ENCODE measurements around the gene MED25.
A peak's percentile ranks its signal among the peaks of the same experiment; 100 is the strongest.

MED25 gene

GRCh38 chr19:49862391-49863253 lies 44.5 kb downstream of the MED25 start:
- no peaks in the 10 kb centered on the region for H3K36me3 ChIP-seq (ENCODE audit: low read length)
- no peak overlapping the region for H3K9ac ChIP-seq (ENCODE audit: low read length)
- no peak overlapping the region for H3K4me2 ChIP-seq (ENCODE audit: low read depth, low read length, poor library complexity, severe bottlenecking)
- H3K27ac ChIP-seq (ENCODE audit: low read depth, low read length) = no peak overlapping the region
- no peaks in the 10 kb centered on the region for H4K20me1 ChIP-seq (ENCODE audit: low read depth, low read length)
- no peak overlapping the region for H2AFZ ChIP-seq (ENCODE audit: low read depth, low read length, severe bottlenecking)
- peaks cover 24% of the 10 kb centered on the region for H3K79me2 ChIP-seq (ENCODE audit: insufficient read depth, low read length)
- no peaks in the 10 kb centered on the region for H3K9me2 ChIP-seq (replicated peaks; ENCODE audit: insufficient read depth, low read length)
- no peaks in the 10 kb centered on the region for H3K27me3 ChIP-seq (ENCODE audit: low read length)
- peaks cover 2% of the 10 kb centered on the region; the same call in 1 of the 2 replicates for H3F3A ChIP-seq (ENCODE audit: insufficient read depth)
- TF ChIP-seq EZH2phosphoT487 (conservative IDR thresholded peaks at IDR 0.05; ENCODE audit: low read length) (no peak), CTCF (IDR thresholded peaks at IDR 0.05; ENCODE audit: insufficient read depth, low read length, poor library complexity, severe bottlenecking) (peak; percentile 28)
- no peak overlapping the region for H3K4me3 ChIP-seq (ENCODE audit: insufficient read depth, low read length, poor library complexity, severe bottlenecking)
- no peaks in the 10 kb centered on the region for H3K9me3 ChIP-seq (ENCODE audit: insufficient read depth, low read length)

DNA sequence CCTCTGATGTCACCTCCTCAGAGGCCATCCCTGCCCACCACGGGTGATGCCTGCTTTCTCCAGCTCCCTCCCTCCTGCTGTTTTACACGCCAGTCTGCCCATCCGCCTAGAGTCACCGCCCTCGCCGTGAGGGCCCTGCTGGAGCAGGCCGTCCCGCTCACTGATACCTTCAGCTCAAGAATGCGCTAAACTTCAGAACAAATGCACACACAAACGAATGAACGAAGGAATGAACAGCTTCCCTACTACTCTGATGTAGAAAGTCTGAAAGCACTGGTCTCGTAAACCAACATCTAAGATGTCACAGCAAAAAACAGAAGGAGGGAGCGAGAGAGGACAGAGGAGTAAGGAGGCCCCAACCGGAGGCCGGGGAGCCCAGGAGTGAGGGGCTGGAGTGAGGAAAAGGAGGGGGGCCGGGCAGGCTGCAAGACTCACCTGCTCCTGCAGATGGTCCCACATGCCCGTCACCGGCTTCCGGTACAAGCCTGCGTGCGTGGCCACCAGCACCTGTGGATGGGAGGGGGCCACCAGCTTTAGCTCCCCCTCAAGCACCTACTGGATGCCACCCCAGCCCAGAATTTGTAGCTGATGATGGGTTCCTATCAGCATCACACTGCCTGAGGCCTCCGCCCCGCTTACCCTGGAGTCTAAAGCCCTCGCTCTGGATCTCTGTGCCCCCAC lies 45.3 kb downstream of the MED25 start:
- Histone ChIP-seq H3K4me2 (ENCODE audit: low read depth, low read length, poor library complexity, severe bottlenecking) (no peak overlapping the region), H3K27ac (ENCODE audit: low read depth, low read length) (no peak overlapping the region), H3K9me2 (replicated peaks; ENCODE audit: insufficient read depth, low read length) (no peaks in the 10 kb centered on the region), H3F3A (ENCODE audit: insufficient read depth) (peaks cover 8% of the 10 kb centered on the region; the same call in 1 of the 2 replicates), H3K36me3 (ENCODE audit: low read length) (no peaks in the 10 kb centered on the region), H4K20me1 (ENCODE audit: low read depth, low read length) (no peaks in the 10 kb centered on the region), H3K9ac (ENCODE audit: low read length) (no peak overlapping the region), H3K4me3 (ENCODE audit: insufficient read depth, low read length, poor library complexity, severe bottlenecking) (no peak overlapping the region), H3K9me3 (ENCODE audit: insufficient read depth, low read length) (0 out of 2 replicates have a peak, but pooled peaks cover 3% of the 10 kb centered on the region), H3K79me2 (ENCODE audit: insufficient read depth, low read length) (peaks cover 24% of the 10 kb centered on the region), H3K27me3 (ENCODE audit: low read length) (no peaks in the 10 kb centered on the region), H2AFZ (ENCODE audit: low read depth, low read length, severe bottlenecking) (no peak overlapping the region)
- TF ChIP-seq CTCF (IDR thresholded peaks at IDR 0.05; ENCODE audit: insufficient read depth, low read length, poor library complexity, severe bottlenecking) (no peak), EZH2phosphoT487 (conservative IDR thresholded peaks at IDR 0.05; ENCODE audit: low read length) (no peak)

DNA sequence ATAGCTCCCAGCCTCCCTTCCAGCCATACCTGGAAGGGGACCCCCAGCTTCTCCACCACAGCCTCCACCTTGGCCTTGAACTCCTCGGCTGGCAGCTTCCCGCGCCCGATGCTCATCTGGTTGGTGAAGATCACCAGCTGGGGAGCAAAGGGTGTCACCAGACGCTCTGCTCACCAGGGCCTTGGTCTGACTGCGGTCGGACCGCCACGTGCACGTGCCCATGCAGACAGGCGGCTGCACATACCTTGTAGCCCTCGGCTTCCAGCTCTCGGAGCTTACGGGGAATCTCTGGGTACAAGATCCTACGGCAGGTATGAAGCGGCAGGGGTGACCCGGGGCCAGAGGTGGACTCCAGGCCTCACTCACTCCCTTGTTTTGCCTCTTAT lies 45.8 kb downstream of the MED25 start:
- Histone ChIP-seq H3K79me2 (ENCODE audit: insufficient read depth, low read length) (peaks cover 24% of the 10 kb centered on the region), H3K4me2 (ENCODE audit: low read depth, low read length, poor library complexity, severe bottlenecking) (no peak overlapping the region), H3K9ac (ENCODE audit: low read length) (no peak overlapping the region), H2AFZ (ENCODE audit: low read depth, low read length, severe bottlenecking) (no peak overlapping the region), H3K9me3 (ENCODE audit: insufficient read depth, low read length) (0 out of 2 replicates have a peak, but pooled peaks cover 4% of the 10 kb centered on the region), H4K20me1 (ENCODE audit: low read depth, low read length) (no peaks in the 10 kb centered on the region), H3K27me3 (ENCODE audit: low read length) (no peaks in the 10 kb centered on the region), H3K36me3 (ENCODE audit: low read length) (no peaks in the 10 kb centered on the region), H3K9me2 (replicated peaks; ENCODE audit: insufficient read depth, low read length) (no peaks in the 10 kb centered on the region), H3F3A (ENCODE audit: insufficient read depth) (peaks cover 13% of the 10 kb centered on the region; the same call in 1 of the 2 replicates), H3K4me3 (ENCODE audit: insufficient read depth, low read length, poor library complexity, severe bottlenecking) (no peak overlapping the region), H3K27ac (ENCODE audit: low read depth, low read length) (no peak overlapping the region)
- no peak for TF ChIP-seq CTCF (IDR thresholded peaks at IDR 0.05; ENCODE audit: insufficient read depth, low read length, poor library complexity, severe bottlenecking)
- TF ChIP-seq EZH2phosphoT487 (conservative IDR thresholded peaks at IDR 0.05; ENCODE audit: low read length) = no peak
